Liver (tissue), 9 donors: Measurements from ENCODE around the gene GLYATL3. TPM values are rescaled to one million over a fixed set of nuclear protein-coding genes. Genes with fewer than 3 reads are reported as not detected.
"Not testable (repeated sequence)": the region's sequence is repeated elsewhere in the genome, so short reads cannot be mapped to it uniquely, and the experiment has no call there.

Source experiments
- DNase-seq: peaks from one replicate; pipeline ENCODE4 v3.0.0-alpha.2; 2017; ENCODE audit warnings: low spot score
- H3K27ac ChIP-seq, 2 donors: one replicate each; pipeline ENCODE4 v1.7.0; 2013; ENCODE audit warnings: inconsistent platforms in 2 of 2, low read length in 2 of 2, control low read depth in 1 of 2, low read depth in 1 of 2, mild to moderate bottlenecking in 1 of 2
- H3K27me3 ChIP-seq, 4 donors: one replicate each; pipeline versions ENCODE4 v1.6.1 to v1.7.0; 2013; ENCODE audit warnings: low read length in 3 of 4, inconsistent platforms in 1 of 4, mild to moderate bottlenecking in 1 of 4, moderate library complexity in 1 of 4; ENCODE audit not compliant: control insufficient read depth in 4 of 4, insufficient read depth in 4 of 4
- H3K36me3 ChIP-seq, 4 donors: one replicate each; pipeline versions ENCODE4 v1.6.1 to v1.7.0; 2013; ENCODE audit warnings: low read length in 3 of 4, mild to moderate bottlenecking in 3 of 4, low read depth in 1 of 4, moderate library complexity in 1 of 4; ENCODE audit not compliant: control insufficient read depth in 4 of 4, insufficient read depth in 3 of 4
- H3K4me1 ChIP-seq, 4 donors: one replicate each; pipeline versions ENCODE4 v1.6.1 to v1.7.0; 2013; ENCODE audit warnings: low read length in 3 of 4, mild to moderate bottlenecking in 3 of 4, moderate library complexity in 1 of 4; ENCODE audit not compliant: control insufficient read depth in 4 of 4, insufficient read depth in 4 of 4
- H3K4me3 ChIP-seq, 3 donors: one replicate each; pipeline versions ENCODE4 v1.6.1 to v1.7.0; 2013; ENCODE audit warnings: low read length in 3 of 3, control low read depth in 1 of 3, low read depth in 1 of 3, mild to moderate bottlenecking in 1 of 3
- H3K9ac ChIP-seq, 2 donors: one replicate each; pipeline ENCODE4 v1.7.0; 2013; ENCODE audit warnings: low read length in 2 of 2, mild to moderate bottlenecking in 2 of 2, moderate library complexity in 2 of 2, control low read depth in 1 of 2, low read depth in 1 of 2
- H3K9me3 ChIP-seq, 4 donors: one replicate each; pipeline versions ENCODE4 v1.6.1 to v1.7.0; 2013; ENCODE audit warnings: low read length in 3 of 4; ENCODE audit not compliant: control insufficient read depth in 4 of 4
- ATF3 ChIP-seq: IDR thresholded peaks from 2 replicates; pipeline ENCODE4 v1.6.1; 2016; ENCODE audit warnings: antibody characterized with exemption
- EGR1 ChIP-seq, 2 donors: IDR thresholded peaks; 2 replicates each; pipeline ENCODE4 v1.6.1; 2016 to 2018; ENCODE audit warnings: antibody characterized with exemption in 2 of 2, low read depth in 2 of 2
- FOXA1 ChIP-seq: IDR thresholded peaks from 2 replicates; pipeline ENCODE4 v1.6.1; 2016; ENCODE audit warnings: antibody characterized with exemption
- FOXA2 ChIP-seq: IDR thresholded peaks from 2 replicates; pipeline ENCODE4 v1.6.1; 2016; ENCODE audit warnings: antibody characterized with exemption
- GABPA ChIP-seq, 2 donors: IDR thresholded peaks in 1 of 2; conservative IDR thresholded peaks in 1 of 2; 2 replicates each; pipeline ENCODE4 v1.6.1; 2016; ENCODE audit warnings: antibody characterized with exemption in 2 of 2, mild to moderate bottlenecking in 1 of 2, moderate library complexity in 1 of 2
- HNF4A ChIP-seq, 2 donors: conservative IDR thresholded peaks; 2 replicates each; pipeline ENCODE4 v1.6.1; 2016; ENCODE audit warnings: antibody characterized with exemption in 2 of 2, mild to moderate bottlenecking in 2 of 2
- HNF4G ChIP-seq: IDR thresholded peaks from 2 replicates; pipeline ENCODE4 v1.6.1; 2016; ENCODE audit warnings: antibody characterized with exemption
- MAX ChIP-seq: IDR thresholded peaks from 2 replicates; pipeline ENCODE4 v1.6.1; 2016; ENCODE audit warnings: antibody characterized with exemption
- NR2F2 ChIP-seq: IDR thresholded peaks from 2 replicates; pipeline ENCODE4 v1.6.1; 2016; ENCODE audit warnings: antibody characterized with exemption
- RAD21 ChIP-seq, 2 donors: IDR thresholded peaks; 2 replicates each; pipeline ENCODE4 v1.6.1; 2016; ENCODE audit warnings: antibody characterized with exemption in 2 of 2, mild to moderate bottlenecking in 2 of 2
- REST ChIP-seq: IDR thresholded peaks from 2 replicates; pipeline ENCODE4 v1.6.1; 2016; ENCODE audit warnings: antibody characterized with exemption, mild to moderate bottlenecking
- SP1 ChIP-seq: IDR thresholded peaks from 2 replicates; pipeline ENCODE4 v1.6.1; 2018; ENCODE audit warnings: antibody characterized with exemption, mild to moderate bottlenecking
- TAF1 ChIP-seq: conservative IDR thresholded peaks from 2 replicates; pipeline ENCODE4 v1.6.1; 2016; ENCODE audit warnings: antibody characterized with exemption, mild to moderate bottlenecking
- YY1 ChIP-seq: IDR thresholded peaks from 2 replicates; pipeline ENCODE4 v1.6.1; 2016; ENCODE audit warnings: antibody characterized with exemption, mild to moderate bottlenecking
- ZBTB33 ChIP-seq: IDR thresholded peaks from 2 replicates; pipeline ENCODE4 v1.6.1; 2016; ENCODE audit warnings: antibody characterized with exemption
- WGBS: extraction: QIAGEN DNeasy Blood & Tissue Kit; methylation state at CpG from one replicate; pipeline ENCODE4 v1.1.7; 2013; 5-methylcytosine and 5-hydroxymethylcytosine counted together
- polyA plus RNA-seq, 2 donors: library from polyadenylated mRNA; stranded (reverse) in 1 of 2; unstranded in 1 of 2; fragments of 200-250 nt in 1 of 2; fragments of >200 nt in 1 of 2; fragmentation: Nextera tagmentation in 1 of 2; extraction: Ambion mirVana in 1 of 2; gene quantifications; one replicate each; pipeline versions ENCODE4 v1.2.1 to v1.2.3, GENCODE V29; 2013 to 2015
- total RNA-seq, 2 donors: library from RNA; depleted of rRNA; stranded (reverse); fragments of >200 nt; gene quantifications; one replicate each; pipeline ENCODE4 v1.2.3, GENCODE V29; 2014
- donor health status: healthy.
- donor health status: healthy.
- donor health status: healthy.
- donor health status: healthy.
- donor health status: healthy.

GLYATL3 gene
- total and polyA plus RNA-seq, 4 donors = 0.09 TPM; not detected in 3

GRCh38 chr6:49479308-49479970 is 20.3 kb upstream of the GLYATL3 start:
- no peak overlapping the region for H3K9ac ChIP-seq
- H3K27ac ChIP-seq = no peak overlapping the region
- H3K4me1 ChIP-seq = no peaks in the 10 kb centered on the region
- H3K36me3 ChIP-seq = no peaks in the 10 kb centered on the region
- H3K9me3 ChIP-seq = no peaks in the 10 kb centered on the region
- H3K4me3 ChIP-seq = no peak overlapping the region
- no peaks in the 10 kb centered on the region for H3K27me3 ChIP-seq
- no peak for DNase-seq
- 75% methylated on average over 3 of the region's 3 CpGs for WGBS
- TF ChIP-seq FOXA1 (no peak), SP1 (no peak), NR2F2 (no peak), MAX (no peak), FOXA2 (no peak), GABPA (IDR thresholded peaks at IDR 0.05 in 1 of 2, conservative IDR thresholded peaks at IDR 0.05 in 1 of 2) (no peak), ZBTB33 (no peak), RAD21 (IDR thresholded peaks at IDR 0.05) (no peak), HNF4G (no peak), HNF4A (conservative IDR thresholded peaks at IDR 0.05) (no peak), EGR1 (IDR thresholded peaks at IDR 0.05; ENCODE audit: low read depth in 2 of 2) (no peak), ATF3 (no peak), REST (no peak), TAF1 (no peak), YY1 (no peak)

- H3K27ac ChIP-seq, H3K9me3 ChIP-seq, DNase-seq, H3K4me1 ChIP-seq, H3K36me3 ChIP-seq, H3K9ac ChIP-seq, H3K27me3 ChIP-seq, H3K4me3 ChIP-seq: not testable (repeated sequence)
- WGBS = 99% methylated on average over 22 of the region's 22 CpGs
Observed at GRCh38 chr6:49481846-49482245, 17.9 kb upstream of the GLYATL3 start.

GRCh38 chr6:49483380-49483779 is 16.3 kb upstream of the GLYATL3 start:
- not testable (repeated sequence) for H3K9ac ChIP-seq, H3K27ac ChIP-seq, H3K4me1 ChIP-seq, H3K36me3 ChIP-seq, H3K9me3 ChIP-seq, DNase-seq, H3K27me3 ChIP-seq, H3K4me3 ChIP-seq
- WGBS = 98% methylated on average over 14 of the region's 14 CpGs
